Measurements from ENCODE around the gene RD3L.
"Not testable (repeated sequence)": the region's sequence is repeated elsewhere in the genome, so short reads cannot be mapped to it uniquely, and the experiment has no call there.

RD3L gene

GRCh38 chr14:103928011-103928890, 14.1 kb downstream of the RD3L start, which contains the start of gene TDRD9:
TSS of gene TDRD9 (plus strand) at chr14:103928456. CDS start at chr14:103928510, 54 bp downstream.
- in situ Hi-C loops (cut with MboI; ENCODE audit: low sequenced_read_pairs): no loop called here

DNA sequence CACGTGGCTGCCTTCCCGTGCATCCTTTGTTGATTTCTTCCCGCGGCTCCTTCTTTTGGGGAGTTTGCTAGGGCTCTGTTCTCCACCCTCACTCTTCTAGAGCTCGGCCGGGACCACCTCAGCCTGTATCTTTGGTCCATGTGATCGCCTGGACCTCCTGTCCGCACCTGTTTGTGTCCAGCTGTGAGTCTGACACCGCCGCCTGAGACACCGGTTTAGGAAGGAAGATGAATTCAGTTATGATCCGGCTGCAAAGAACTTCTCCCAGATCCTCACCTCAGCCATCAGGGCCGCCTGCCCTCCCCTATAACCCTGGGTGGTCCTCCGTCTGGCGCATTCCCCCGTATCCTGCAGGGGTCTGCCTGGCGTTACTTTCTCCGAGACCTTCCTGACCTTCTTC, 14.8 kb downstream of the RD3L start:
- in situ Hi-C loops (cut with MboI; ENCODE audit: low sequenced_read_pairs): no loop called here

DNA sequence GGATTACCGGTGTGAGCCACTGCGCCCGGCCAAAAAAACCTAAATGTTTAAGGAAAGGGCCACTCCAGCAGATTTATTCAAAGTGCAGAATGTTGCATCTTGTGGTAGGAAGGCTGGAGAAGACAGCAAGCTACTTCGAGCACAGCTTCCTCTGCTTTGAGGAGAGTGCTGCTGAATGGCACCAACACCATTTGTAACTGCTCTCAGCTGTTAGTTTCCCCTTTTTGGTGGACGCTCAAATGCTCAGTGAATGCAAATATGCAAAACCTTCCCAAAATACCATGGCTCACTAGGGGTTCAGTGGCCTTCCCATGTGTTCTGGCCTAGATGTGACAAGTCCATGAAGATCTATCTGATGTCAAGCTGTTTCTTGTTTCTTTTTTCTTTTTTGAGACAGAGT, 17.0 kb downstream of the RD3L start:
- in situ Hi-C loops (cut with MboI; ENCODE audit: low sequenced_read_pairs): no loop called here

DNA sequence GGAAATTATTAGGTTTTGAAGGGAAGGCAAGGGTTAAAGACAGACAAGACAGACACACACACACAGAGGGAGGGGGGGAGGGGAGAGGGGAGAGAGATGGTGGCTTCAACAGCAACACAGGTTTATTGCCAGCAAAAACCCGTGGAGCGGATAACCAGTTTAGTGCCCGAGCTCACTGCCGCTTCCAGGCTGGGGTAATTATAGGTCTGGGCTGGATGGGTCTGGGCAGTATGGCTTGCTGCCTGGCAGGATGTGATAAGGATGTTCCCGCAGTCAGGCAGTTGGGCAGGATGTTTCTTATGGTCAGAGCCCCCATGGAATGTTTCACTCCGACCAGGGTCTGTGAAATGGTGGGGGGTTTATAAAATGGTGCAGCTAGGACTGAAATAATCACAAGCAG, 18.5 kb downstream of the RD3L start:
- in situ Hi-C loops (cut with MboI; ENCODE audit: low sequenced_read_pairs): no loop called here

DNA sequence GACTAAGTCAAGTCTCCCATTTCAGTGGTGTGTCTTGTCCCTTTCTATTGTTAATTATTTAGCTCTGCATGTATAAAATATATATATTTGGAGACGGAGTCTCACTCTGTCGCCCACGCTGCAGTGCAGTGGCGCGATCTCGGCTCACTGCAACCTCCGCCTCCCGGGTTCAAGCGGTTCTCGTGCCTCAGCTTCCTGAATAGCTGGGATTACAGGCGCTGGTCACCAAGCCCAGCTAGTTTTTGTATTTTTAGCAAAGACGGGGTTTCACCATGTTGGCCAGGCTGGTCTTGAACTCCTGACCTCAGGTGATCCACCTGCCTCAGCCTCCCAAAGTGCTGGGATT, 20.5 kb downstream of the RD3L start:
- in situ Hi-C loops (cut with MboI; ENCODE audit: low sequenced_read_pairs): not testable (repeated sequence)

DNA sequence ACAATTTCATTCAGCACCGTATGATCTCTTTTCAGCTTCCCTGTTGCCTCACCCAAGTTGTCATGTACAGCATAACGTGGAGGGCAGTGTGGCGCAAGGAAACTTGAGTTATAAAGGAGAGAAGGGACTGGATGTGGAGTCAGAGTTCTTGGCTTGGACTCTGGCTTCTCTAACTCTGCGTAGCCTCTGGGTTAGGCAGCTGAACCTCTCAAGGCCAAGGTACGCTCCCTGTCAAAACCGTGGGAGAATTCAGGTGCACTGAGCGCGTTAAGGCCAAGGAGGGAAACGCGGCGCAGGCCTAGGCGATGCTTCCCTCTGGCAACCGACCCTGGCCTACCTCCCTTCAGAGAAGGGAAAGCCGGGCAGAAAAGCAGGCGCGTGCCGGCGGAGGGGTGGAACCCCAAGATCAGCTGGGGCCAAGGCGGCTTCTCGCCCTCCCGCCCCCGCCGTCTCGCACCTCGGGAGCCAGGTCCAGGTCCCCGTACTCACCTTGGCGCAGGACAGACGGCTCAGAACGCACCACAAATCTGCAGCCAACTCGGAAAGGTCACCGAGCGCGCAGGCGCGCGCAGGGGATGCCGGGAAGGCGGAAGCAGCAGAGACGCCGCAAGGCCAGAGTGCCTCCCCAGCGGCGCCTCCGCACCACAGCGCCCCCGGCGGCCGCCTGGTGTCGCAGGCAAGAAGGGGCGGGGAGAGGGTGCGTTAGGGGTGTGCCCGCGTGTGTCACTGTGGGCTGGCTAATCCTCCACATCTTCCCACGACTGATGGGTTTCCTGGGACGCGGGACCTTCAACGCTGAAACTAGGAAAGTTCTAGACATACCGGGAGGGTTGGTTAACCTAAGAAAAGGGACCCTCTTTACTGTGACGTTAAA, 21.1 kb downstream of the RD3L start:
- in situ Hi-C loops (cut with MboI; ENCODE audit: low sequenced_read_pairs): no loop called here

- in situ Hi-C loops (cut with MboI; ENCODE audit: low sequenced_read_pairs): no loop called here
Observed at GRCh38 chr14:103916636-103917262, 25.6 kb downstream of the RD3L start.

- in situ Hi-C loops (cut with MboI; ENCODE audit: low sequenced_read_pairs): no loop called here
Observed at GRCh38 chr14:103915616-103916015, 26.7 kb downstream of the RD3L start.

DNA sequence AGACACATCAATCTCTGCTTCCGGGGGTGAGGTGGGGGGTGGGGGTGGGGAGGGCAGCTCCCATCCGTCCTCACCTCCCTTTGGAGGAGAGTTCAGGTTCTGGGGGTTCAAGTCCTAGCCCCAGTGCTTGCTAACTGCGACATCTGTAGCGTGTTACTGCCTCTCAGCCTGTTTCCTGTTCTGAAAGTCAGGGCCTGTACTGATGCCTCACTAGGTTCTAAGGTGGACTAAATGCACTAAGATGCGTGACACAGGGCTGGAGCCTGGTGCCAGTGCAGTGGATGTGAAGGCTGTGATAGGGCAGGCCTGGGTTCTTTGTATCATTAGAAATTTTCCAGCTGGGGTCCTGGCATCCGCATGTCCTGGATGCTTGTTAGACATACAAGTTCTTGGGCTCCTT, 31.3 kb downstream of the RD3L start:
- in situ Hi-C loops (cut with MboI; ENCODE audit: low sequenced_read_pairs): no loop called here

- in situ Hi-C loops (cut with MboI; ENCODE audit: low sequenced_read_pairs): no loop called here
Observed at GRCh38 chr14:103910262-103910935, 31.9 kb downstream of the RD3L start.

- in situ Hi-C loops (cut with MboI; ENCODE audit: low sequenced_read_pairs): no loop called here
Observed at GRCh38 chr14:103909531-103910261, 32.6 kb downstream of the RD3L start.

DNA sequence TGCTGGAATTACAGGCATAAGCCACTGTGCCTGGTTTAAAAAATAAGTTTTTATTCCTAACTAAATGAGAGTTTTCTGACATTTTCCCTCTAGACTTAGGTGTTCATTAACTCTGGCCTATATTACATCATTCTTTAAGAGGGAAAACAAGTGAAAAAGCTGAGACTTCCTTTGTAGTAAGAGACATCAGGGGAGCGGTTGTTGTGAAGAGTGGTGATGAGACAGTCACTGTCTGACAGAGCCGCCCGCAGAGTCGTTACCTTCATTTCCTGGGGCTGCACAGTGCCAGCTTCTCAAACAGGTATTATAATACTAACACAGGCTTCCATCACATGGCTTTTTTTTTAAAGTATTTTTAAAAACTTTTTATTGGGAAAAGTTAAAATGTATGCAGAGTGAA, 33.7 kb downstream of the RD3L start:
- in situ Hi-C loops (cut with MboI; ENCODE audit: low sequenced_read_pairs): no loop called here

DNA sequence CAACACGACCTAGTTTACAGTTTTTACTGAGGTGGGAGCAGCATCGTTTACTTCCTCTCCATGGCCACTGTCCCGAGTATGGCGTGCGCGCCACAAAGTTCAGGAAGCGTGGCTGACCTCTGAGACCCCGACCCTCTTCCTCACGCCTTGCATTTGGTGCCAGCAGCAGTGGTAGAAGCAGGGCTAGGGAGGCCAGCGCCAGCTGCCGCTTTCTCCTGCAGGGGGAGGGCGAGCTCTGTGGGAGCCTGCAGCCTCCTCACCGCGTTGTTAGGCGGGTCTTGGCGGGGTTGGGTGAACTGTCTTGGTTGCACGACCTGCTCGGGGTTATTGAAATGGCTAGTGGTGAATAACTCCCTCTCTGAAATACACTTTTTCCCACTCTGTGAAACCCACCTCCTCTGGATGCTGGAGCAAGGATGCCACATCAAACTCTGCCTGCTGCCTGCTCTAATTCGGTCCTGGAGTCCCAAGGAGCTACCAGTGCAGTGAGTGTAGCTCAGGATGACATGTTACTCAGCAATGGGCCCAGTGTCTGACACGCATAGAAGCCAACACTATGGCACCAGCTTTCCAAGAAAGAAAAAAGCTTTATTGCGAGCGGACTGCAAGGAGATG, 36.4 kb downstream of the RD3L start:
- in situ Hi-C loops (cut with MboI; ENCODE audit: low sequenced_read_pairs): no loop called here

GRCh38 chr14:103904493-103905107, 37.7 kb downstream of the RD3L start:
- in situ Hi-C loops (cut with MboI; ENCODE audit: low sequenced_read_pairs): no loop called here

- in situ Hi-C loops (cut with MboI; ENCODE audit: low sequenced_read_pairs): no loop called here
Observed at GRCh38 chr14:103899833-103900232, 42.5 kb downstream of the RD3L start.

DNA sequence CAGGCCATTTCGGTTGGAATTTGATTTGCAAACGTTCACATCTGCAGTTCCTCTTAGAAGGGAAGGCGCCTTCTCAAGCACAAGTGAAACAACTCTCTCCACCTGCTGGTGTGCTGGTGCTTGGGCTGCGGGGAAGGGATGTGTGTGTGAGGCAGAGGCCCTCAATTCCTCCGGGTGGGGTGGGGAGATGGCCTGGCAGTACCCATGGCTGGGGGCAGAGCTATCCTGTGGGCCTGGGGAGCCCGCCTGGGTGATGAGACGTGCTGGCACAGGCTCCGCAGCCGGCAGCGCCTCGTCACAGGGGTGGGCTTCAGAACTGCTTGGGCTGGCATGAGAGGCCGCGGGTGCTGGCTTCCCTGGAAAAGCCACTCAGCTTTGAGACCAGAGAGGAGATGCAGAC, 43.0 kb downstream of the RD3L start:
- in situ Hi-C loops (cut with MboI; ENCODE audit: low sequenced_read_pairs): no loop called here

- in situ Hi-C loops (cut with MboI; ENCODE audit: low sequenced_read_pairs): no loop called here
Observed at GRCh38 chr14:103898711-103899110, 43.6 kb downstream of the RD3L start.

- in situ Hi-C loops (cut with MboI; ENCODE audit: low sequenced_read_pairs): no loop called here
Observed at GRCh38 chr14:103898204-103898603, 44.1 kb downstream of the RD3L start.

Measured in hTERT RPE-1 (cell line).